ENCODE measurements around the gene TBC1D10B.
"Not testable (repeated sequence)": the region's sequence is repeated elsewhere in the genome, so short reads cannot be mapped to it uniquely, and the experiment has no call there.

The TBC1D10B gene

GRCh38 chr16:30335028-30335597, 35.2 kb downstream of the TBC1D10B start:
- Histone ChIP-seq H2BK12ac (ENCODE audit: low read length in 2 of 2) (peak overlapping the region in 1 of 2 experiments; percentile 21), H3K14ac (ENCODE audit: low read length in 2 of 2) (peak overlapping the region in 1 of 2 experiments; percentile 98), H3K23ac (ENCODE audit: low read length in 2 of 2) (peak overlapping the region in 1 of 2 experiments; percentile 46), H3K4me3 (ENCODE audit: insufficient read depth in 1 of 2, low read depth in 1 of 2, low read length in 2 of 2) (peak overlapping the region; percentile 79 to 81), H3K4me2 (ENCODE audit: low read length, poor library complexity, severe bottlenecking) (peak overlapping the region; percentile 59), H3K9ac (ENCODE audit: low read length) (peak overlapping the region; percentile 82), H3K18ac (ENCODE audit: low read depth in 1 of 2, low read length in 2 of 2) (peak overlapping the region; percentile 52 to 98), H2BK5ac (ENCODE audit: low read depth, low read length, poor library complexity, severe bottlenecking) (peak overlapping the region; percentile 60), H3K27ac (ENCODE audit: low read length, poor library complexity, severe bottlenecking) (peak overlapping the region; percentile 53), H2AFZ (ENCODE audit: low read depth, low read length) (peak overlapping the region; percentile 95), H3K4ac (ENCODE audit: low read depth in 1 of 2, low read length in 2 of 2) (peak overlapping the region in 1 of 2 experiments; percentile 35), H4K8ac (ENCODE audit: low read length) (peak overlapping the region; percentile 66)
- H3K4me1 ChIP-seq (ENCODE audit: control insufficient read depth, insufficient read depth, low read depth, low read length); H2BK120ac ChIP-seq (ENCODE audit: low read depth, low read length); H4K91ac ChIP-seq (ENCODE audit: low read length); H2AK5ac ChIP-seq (ENCODE audit: low read length, severe bottlenecking); H3K27me3 ChIP-seq (ENCODE audit: control insufficient read depth in 1 of 2, insufficient read depth in 1 of 2, low read length in 2 of 2); H2BK15ac ChIP-seq (ENCODE audit: low read depth, poor library complexity, severe bottlenecking); H3K9me3 ChIP-seq (ENCODE audit: control insufficient read depth, low read length); H3K36me3 ChIP-seq (ENCODE audit: control insufficient read depth in 1 of 2, insufficient read depth in 2 of 2, low read depth in 1 of 2, low read length in 2 of 2); H3K79me1 ChIP-seq (replicated peaks; ENCODE audit: low read length, poor library complexity, severe bottlenecking): not testable (repeated sequence)
- WGBS: under 1% methylated on average over 47 of the region's 70 CpGs
- DNase-seq: peak; percentile 83

- H3K4me3 ChIP-seq (ENCODE audit: insufficient read depth in 1 of 2, low read depth in 1 of 2, low read length in 2 of 2): peak overlapping the region; percentile 64 to 79
- not testable (repeated sequence) for H2BK5ac ChIP-seq (ENCODE audit: low read depth, low read length, poor library complexity, severe bottlenecking); H4K91ac ChIP-seq (ENCODE audit: low read length); H4K8ac ChIP-seq (ENCODE audit: low read length); H2BK12ac ChIP-seq (ENCODE audit: low read length in 2 of 2); H3K9me3 ChIP-seq (ENCODE audit: control insufficient read depth, low read length); H3K36me3 ChIP-seq (ENCODE audit: control insufficient read depth in 1 of 2, insufficient read depth in 2 of 2, low read depth in 1 of 2, low read length in 2 of 2); H2BK120ac ChIP-seq (ENCODE audit: low read depth, low read length); H2AK5ac ChIP-seq (ENCODE audit: low read length, severe bottlenecking); H2BK15ac ChIP-seq (ENCODE audit: low read depth, poor library complexity, severe bottlenecking); H3K79me1 ChIP-seq (replicated peaks; ENCODE audit: low read length, poor library complexity, severe bottlenecking); H3K4me1 ChIP-seq (ENCODE audit: control insufficient read depth, insufficient read depth, low read depth, low read length); H2AFZ ChIP-seq (ENCODE audit: low read depth, low read length); H3K4ac ChIP-seq (ENCODE audit: low read depth in 1 of 2, low read length in 2 of 2); H3K27ac ChIP-seq (ENCODE audit: low read length, poor library complexity, severe bottlenecking); H3K27me3 ChIP-seq (ENCODE audit: control insufficient read depth in 1 of 2, insufficient read depth in 1 of 2, low read length in 2 of 2); H3K23ac ChIP-seq (ENCODE audit: low read length in 2 of 2); H3K18ac ChIP-seq (ENCODE audit: low read depth in 1 of 2, low read length in 2 of 2); H3K14ac ChIP-seq (ENCODE audit: low read length in 2 of 2)
- 0% methylated on average over 2 of the region's 33 CpGs for WGBS
- peak overlapping the region; percentile 6 for H3K4me2 ChIP-seq (ENCODE audit: low read length, poor library complexity, severe bottlenecking)
- H3K9ac ChIP-seq (ENCODE audit: low read length): peak overlapping the region; percentile 78
- peak; percentile 88 for DNase-seq
Measured at GRCh38 chr16:30334473-30334989, 35.8 kb downstream of the TBC1D10B start.

GRCh38 chr16:30324220-30324619, 46.1 kb downstream of the TBC1D10B start:
- H3K27ac ChIP-seq (ENCODE audit: low read length, poor library complexity, severe bottlenecking); H3K4ac ChIP-seq (ENCODE audit: low read depth in 1 of 2, low read length in 2 of 2); H2BK12ac ChIP-seq (ENCODE audit: low read length in 2 of 2); H2BK120ac ChIP-seq (ENCODE audit: low read depth, low read length); H3K18ac ChIP-seq (ENCODE audit: low read depth in 1 of 2, low read length in 2 of 2); H2BK15ac ChIP-seq (ENCODE audit: low read depth, poor library complexity, severe bottlenecking); H3K4me3 ChIP-seq (ENCODE audit: insufficient read depth in 1 of 2, low read depth in 1 of 2, low read length in 2 of 2); H3K9ac ChIP-seq (ENCODE audit: low read length); H2AFZ ChIP-seq (ENCODE audit: low read depth, low read length); H3K27me3 ChIP-seq (ENCODE audit: control insufficient read depth in 1 of 2, insufficient read depth in 1 of 2, low read length in 2 of 2); DNase-seq; H2AK5ac ChIP-seq (ENCODE audit: low read length, severe bottlenecking); H3K9me3 ChIP-seq (ENCODE audit: control insufficient read depth, low read length); H2BK5ac ChIP-seq (ENCODE audit: low read depth, low read length, poor library complexity, severe bottlenecking); H3K4me2 ChIP-seq (ENCODE audit: low read length, poor library complexity, severe bottlenecking); H3K14ac ChIP-seq (ENCODE audit: low read length in 2 of 2); H3K79me1 ChIP-seq (replicated peaks; ENCODE audit: low read length, poor library complexity, severe bottlenecking); H3K4me1 ChIP-seq (ENCODE audit: control insufficient read depth, insufficient read depth, low read depth, low read length); H4K8ac ChIP-seq (ENCODE audit: low read length); H4K91ac ChIP-seq (ENCODE audit: low read length); H3K36me3 ChIP-seq (ENCODE audit: control insufficient read depth in 1 of 2, insufficient read depth in 2 of 2, low read depth in 1 of 2, low read length in 2 of 2); H3K23ac ChIP-seq (ENCODE audit: low read length in 2 of 2): not testable (repeated sequence)
- WGBS: 98% methylated on average over 6 of the region's 6 CpGs

- H2BK5ac ChIP-seq (ENCODE audit: low read depth, low read length, poor library complexity, severe bottlenecking); H3K9me3 ChIP-seq (ENCODE audit: control insufficient read depth, low read length); H3K18ac ChIP-seq (ENCODE audit: low read depth in 1 of 2, low read length in 2 of 2); DNase-seq; H3K36me3 ChIP-seq (ENCODE audit: control insufficient read depth in 1 of 2, insufficient read depth in 2 of 2, low read depth in 1 of 2, low read length in 2 of 2); H3K4ac ChIP-seq (ENCODE audit: low read depth in 1 of 2, low read length in 2 of 2); H3K9ac ChIP-seq (ENCODE audit: low read length); H3K79me1 ChIP-seq (replicated peaks; ENCODE audit: low read length, poor library complexity, severe bottlenecking); H3K27me3 ChIP-seq (ENCODE audit: control insufficient read depth in 1 of 2, insufficient read depth in 1 of 2, low read length in 2 of 2); H4K91ac ChIP-seq (ENCODE audit: low read length); H3K4me2 ChIP-seq (ENCODE audit: low read length, poor library complexity, severe bottlenecking); H3K14ac ChIP-seq (ENCODE audit: low read length in 2 of 2); H3K4me3 ChIP-seq (ENCODE audit: insufficient read depth in 1 of 2, low read depth in 1 of 2, low read length in 2 of 2); H2AK5ac ChIP-seq (ENCODE audit: low read length, severe bottlenecking); H2BK12ac ChIP-seq (ENCODE audit: low read length in 2 of 2); H3K23ac ChIP-seq (ENCODE audit: low read length in 2 of 2); H3K27ac ChIP-seq (ENCODE audit: low read length, poor library complexity, severe bottlenecking); H2BK15ac ChIP-seq (ENCODE audit: low read depth, poor library complexity, severe bottlenecking); H4K8ac ChIP-seq (ENCODE audit: low read length); H2BK120ac ChIP-seq (ENCODE audit: low read depth, low read length); H2AFZ ChIP-seq (ENCODE audit: low read depth, low read length); H3K4me1 ChIP-seq (ENCODE audit: control insufficient read depth, insufficient read depth, low read depth, low read length): not testable (repeated sequence)
- no CpG with 5 or more reads among the region's 2 CpGs for WGBS
Measured at GRCh38 chr16:30318647-30319046, 51.6 kb downstream of the TBC1D10B start.

Measured in mesenchymal stem cell (in vitro differentiated cells and primary cell).